MM.1S (cell line): Measurements from ENCODE around the gene MXRA7.

ENCODE experiments used
- CTCF ChIP-seq: fragments of 300-600 bp; sonication (generic); IDR thresholded peaks from 2 replicates; pipeline ENCODE4 v1.5.1; 2016; ENCODE audit warnings: antibody characterized with exemption, low read length, mixed read lengths
- EZH2phosphoT487 ChIP-seq: fragments of 300-600 bp; sonication (generic); IDR thresholded peaks from 2 replicates; pipeline ENCODE4 v1.6.1; 2018; ENCODE audit warnings: antibody characterized with exemption, low read length

- TF ChIP-seq EZH2phosphoT487, result no peak
- no peak for TF ChIP-seq CTCF
Measured at GRCh38 chr17:76646712-76647111, 64.1 kb downstream of the MXRA7 start.
